H1 (cell line): ENCODE measurements around the gene KREMEN1. TPM values are rescaled to one million over a fixed set of nuclear protein-coding genes. Genes with fewer than 3 reads are reported as not detected.

Source experiments
- CTCF ChIA-PET: fragments of 300-600 bp; sonication (Branson Sonifier 250); formaldehyde crosslinking; loops from one replicate; lab custom pipeline; 2021; ENCODE audit not compliant: partially characterized antibody; lab: Charles Lee
- POLR2A ChIA-PET: fragments of 300-600 bp; sonication (Branson Sonifier 250); formaldehyde crosslinking; loops from one replicate; lab custom pipeline; 2021; ENCODE audit warnings: inconsistent platforms; ENCODE audit not compliant: partially characterized antibody; lab: Charles Lee
- DNase-seq, 2 experiments: peaks; one replicate each; pipeline versions ENCODE4 v3.0.0 to v3.0.0-alpha.2; 2010 to 2022; ENCODE audit warnings: low spot score in 2 of 2, low read depth in 1 of 2, mixed read lengths in 1 of 2
- FAIRE-seq: peaks from 2 replicates; lab custom pipeline; 2011; peaks lifted over from hg19 to GRCh38; lab: Jason Lieb, UNC
- H2AFZ ChIP-seq: 2 replicates; pipeline ENCODE4 v1.8.1; 2012; ENCODE audit warnings: low read length, inconsistent platforms
- H2AK5ac ChIP-seq: 2 replicates; pipeline ENCODE4 v1.6.1; 2013; ENCODE audit warnings: low read depth, low read length
- H2BK120ac ChIP-seq: replicated peaks from 2 replicates; pipeline ENCODE3; 2013; ENCODE audit warnings: low read depth, low read length, inconsistent platforms
- H2BK12ac ChIP-seq: 2 replicates; pipeline ENCODE4 v1.6.1; 2013; ENCODE audit warnings: low read depth, low read length
- H2BK15ac ChIP-seq: 2 replicates; pipeline ENCODE4 v1.6.1; 2013; ENCODE audit warnings: low read length
- H2BK20ac ChIP-seq: 2 replicates; pipeline ENCODE4 v1.6.1; 2013; ENCODE audit warnings: low read length
- H2BK5ac ChIP-seq: 2 replicates; pipeline ENCODE4 v1.6.1; 2013; ENCODE audit warnings: low read depth, low read length
- H3K14ac ChIP-seq: 2 replicates; pipeline ENCODE4 v1.6.1; 2013; ENCODE audit warnings: inconsistent platforms; ENCODE audit not compliant: insufficient read length
- H3K18ac ChIP-seq: 2 replicates; pipeline ENCODE4 v1.6.1; 2013; ENCODE audit warnings: low read length; ENCODE audit errors: extremely low read depth
- H3K23ac ChIP-seq: 2 replicates; pipeline ENCODE4 v1.6.1; 2013; ENCODE audit warnings: inconsistent platforms; ENCODE audit not compliant: insufficient read length
- H3K23me2 ChIP-seq: 2 replicates; pipeline ENCODE4 v1.6.1; 2013; ENCODE audit warnings: low read depth, low read length
- H3K27ac ChIP-seq: 2 replicates; pipeline ENCODE4 v1.6.1; 2011; ENCODE audit warnings: low read depth, low read length, inconsistent platforms
- H3K27me3 ChIP-seq, 4 experiments: replicated peaks in 1 of 4; 1 replicate in 1 of 4; 2 replicates in 3 of 4; pipeline versions ENCODE4 v1.6.1 to v1.8.1; 2011 to 2013; ENCODE audit warnings: low read length in 3 of 4, mild to moderate bottlenecking in 3 of 4, inconsistent platforms in 2 of 4, mixed read lengths in 2 of 4, moderate library complexity in 1 of 4; ENCODE audit not compliant: control insufficient read depth in 3 of 4, insufficient read depth in 3 of 4; ENCODE audit errors: extremely low read depth in 1 of 4
- H3K36me3 ChIP-seq, 4 experiments: 2 replicates each; pipeline versions ENCODE4 v1.6.1 to v1.8.1; 2011 to 2013; ENCODE audit warnings: mild to moderate bottlenecking in 4 of 4, low read length in 3 of 4, moderate library complexity in 2 of 4, control low read depth in 1 of 4, inconsistent platforms in 1 of 4; ENCODE audit not compliant: insufficient read depth in 4 of 4, control insufficient read depth in 2 of 4
- H3K4ac ChIP-seq: replicated peaks from 2 replicates; pipeline ENCODE3; 2013; ENCODE audit warnings: low read length, low read depth, mixed read lengths, inconsistent platforms; ENCODE audit not compliant: insufficient read length
- H3K4me1 ChIP-seq, 4 experiments: replicated peaks in 1 of 4; 1 replicate in 1 of 4; 2 replicates in 3 of 4; pipeline versions ENCODE4 v1.6.1 to v1.8.1; 2011 to 2013; ENCODE audit warnings: low read length in 3 of 4, inconsistent platforms in 2 of 4, mixed read lengths in 1 of 4; ENCODE audit not compliant: insufficient read depth in 4 of 4, control insufficient read depth in 3 of 4
- H3K4me2 ChIP-seq, 2 experiments: 2 replicates each; pipeline versions ENCODE4 v1.6.1 to v1.8.1; 2011 to 2013; ENCODE audit warnings: low read depth in 2 of 2, low read length in 2 of 2, control low read depth in 1 of 2, inconsistent platforms in 1 of 2, mild to moderate bottlenecking in 1 of 2; ENCODE audit not compliant: insufficient read depth in 1 of 2
- H3K4me3 ChIP-seq, 4 experiments: fragments of 200-600, 300-600 bp in 1 of 4; sonication (generic), shearing (Covaris generic), sonication (Bioruptor Twin) in 1 of 4; 2 replicates each; pipeline versions ENCODE4 v1.5.1 to v1.8.1; 2011 to 2016; ENCODE audit warnings: low read length in 4 of 4, low read depth in 3 of 4, control low read depth in 2 of 4, inconsistent platforms in 2 of 4, mild to moderate bottlenecking in 2 of 4, mixed read lengths in 1 of 4, moderate library complexity in 1 of 4; ENCODE audit not compliant: insufficient read depth in 2 of 4; ENCODE audit errors: extremely low read depth in 1 of 4
- H3K56ac ChIP-seq: replicated peaks from 2 replicates; pipeline ENCODE3; 2013; ENCODE audit warnings: low read depth, mild to moderate bottlenecking, mixed read lengths, low read length, inconsistent platforms; ENCODE audit not compliant: insufficient read length
- H3K79me1 ChIP-seq: 2 replicates; pipeline ENCODE4 v1.6.1; 2013; ENCODE audit warnings: low read depth, low read length, control low read depth
- H3K79me2 ChIP-seq, 2 experiments: 2 replicates each; pipeline versions ENCODE4 v1.6.1 to v1.8.1; 2012 to 2013; ENCODE audit warnings: low read length in 2 of 2, mild to moderate bottlenecking in 2 of 2, inconsistent platforms in 1 of 2; ENCODE audit not compliant: insufficient read depth in 2 of 2, control insufficient read depth in 1 of 2
- H3K9ac ChIP-seq, 4 experiments: replicated peaks in 1 of 4; 1 replicate in 1 of 4; 2 replicates in 3 of 4; pipeline versions ENCODE4 v1.6.1 to v1.8.1; 2011 to 2013; ENCODE audit warnings: low read depth in 3 of 4, low read length in 3 of 4, control low read depth in 2 of 4, mild to moderate bottlenecking in 2 of 4, moderate library complexity in 2 of 4, inconsistent platforms in 1 of 4; ENCODE audit errors: extremely low read depth in 1 of 4
- H3K9me3 ChIP-seq, 2 experiments: 2 replicates each; pipeline versions ENCODE4 v1.6.1 to v1.8.1; 2012 to 2013; ENCODE audit warnings: mild to moderate bottlenecking in 2 of 2, moderate library complexity in 2 of 2, control low read depth in 1 of 2, inconsistent platforms in 1 of 2, low read depth in 1 of 2, low read length in 1 of 2, mixed read lengths in 1 of 2; ENCODE audit not compliant: insufficient read depth in 2 of 2
- H4K20me1 ChIP-seq, 2 experiments: replicated peaks in 1 of 2; 2 replicates each; pipeline versions ENCODE3 to v1.8.1; 2011 to 2013; ENCODE audit warnings: inconsistent platforms in 2 of 2, low read length in 2 of 2, mild to moderate bottlenecking in 1 of 2; ENCODE audit not compliant: insufficient read depth in 2 of 2, control insufficient read depth in 1 of 2
- H4K5ac ChIP-seq: 2 replicates; pipeline ENCODE4 v1.6.1; 2013; ENCODE audit warnings: low read length, low read depth, mixed read lengths, inconsistent platforms; ENCODE audit not compliant: insufficient read length
- H4K8ac ChIP-seq: 2 replicates; pipeline ENCODE4 v1.8.0; 2013; ENCODE audit warnings: mild to moderate bottlenecking, moderate library complexity, low read length, inconsistent platforms; ENCODE audit not compliant: insufficient read depth; ENCODE audit errors: extremely low read depth
- H4K91ac ChIP-seq: replicated peaks from 2 replicates; pipeline ENCODE3; 2013; ENCODE audit warnings: low read length, mixed read lengths, inconsistent platforms; ENCODE audit not compliant: insufficient read length
- ASH2L ChIP-seq: fragments of 200-600, 300-600 bp; sonication (generic); IDR thresholded peaks from one replicate; pipeline ENCODE4 v1.7.1; 2017; ENCODE audit warnings: low read length
- BACH1 ChIP-seq: IDR thresholded peaks from 2 replicates; pipeline ENCODE4 v1.6.1; 2012; ENCODE audit warnings: low read length, improper control_type of control experiment
- CEBPB ChIP-seq: IDR thresholded peaks from 2 replicates; pipeline ENCODE4 v1.6.1; 2012; ENCODE audit warnings: low read depth, low read length
- CHD2 ChIP-seq: IDR thresholded peaks from 2 replicates; pipeline ENCODE4 v1.6.1; 2012; ENCODE audit warnings: low read length, improper control_type of control experiment
- CREB1 ChIP-seq: IDR thresholded peaks from 2 replicates; pipeline ENCODE4 v1.6.1; 2012; ENCODE audit warnings: inconsistent platforms
- HDAC6 ChIP-seq: IDR thresholded peaks from one replicate; pipeline ENCODE4 v1.7.1; 2012; ENCODE audit warnings: low read depth, mild to moderate bottlenecking, inconsistent platforms, low read length, moderate library complexity
- JUN ChIP-seq: IDR thresholded peaks from 2 replicates; pipeline ENCODE4 v1.6.1; 2011; ENCODE audit warnings: low read depth, mild to moderate bottlenecking, improper control_type of control experiment, low read length
- JUND ChIP-seq: IDR thresholded peaks from 2 replicates; pipeline ENCODE4 v1.6.1; 2011; ENCODE audit warnings: mild to moderate bottlenecking, improper control_type of control experiment, low read length
- KDM4A ChIP-seq: IDR thresholded peaks from one replicate; pipeline ENCODE4 v1.7.1; 2012; ENCODE audit warnings: low read depth, mild to moderate bottlenecking, moderate library complexity, low read length, inconsistent platforms; ENCODE audit not compliant: severe bottlenecking
- MAFK ChIP-seq: IDR thresholded peaks from 2 replicates; pipeline ENCODE4 v1.6.1; 2012; ENCODE audit warnings: low read depth, mild to moderate bottlenecking, improper control_type of control experiment, low read length
- POLR2A ChIP-seq, 2 experiments: IDR thresholded peaks; 1 replicate in 1 of 2; 2 replicates in 1 of 2; pipeline ENCODE4 v1.6.1; 2011; ENCODE audit warnings: low read depth in 2 of 2, low read length in 2 of 2, mild to moderate bottlenecking in 2 of 2; ENCODE audit errors: control extremely low read depth in 1 of 2
- POU5F1 ChIP-seq: IDR thresholded peaks from 2 replicates; pipeline ENCODE4 v1.6.1; 2011; ENCODE audit warnings: low read depth, mild to moderate bottlenecking, low read length, moderate library complexity
- RAD21 ChIP-seq, 2 experiments: IDR thresholded peaks in 1 of 2; conservative IDR thresholded peaks in 1 of 2; 2 replicates each; pipeline ENCODE4 v1.6.1; 2011; ENCODE audit warnings: low read depth in 2 of 2, low read length in 2 of 2, improper control_type of control experiment in 1 of 2, inconsistent platforms in 1 of 2, mild to moderate bottlenecking in 1 of 2, moderate library complexity in 1 of 2
- TAF1 ChIP-seq: IDR thresholded peaks from 2 replicates; pipeline ENCODE4 v1.6.1; 2011; ENCODE audit warnings: mild to moderate bottlenecking, low read depth, low read length
- TBP ChIP-seq: IDR thresholded peaks from 2 replicates; pipeline ENCODE4 v1.6.1; 2011; ENCODE audit warnings: low read depth, low read length, improper control_type of control experiment
- WGBS, 2 experiments: shearing (Covaris generic) in 1 of 2; methylation state at CpG; one replicate each; pipeline versions ENCODE4 v1.1.6 to v1.1.7; 2013 to 2015; ENCODE audit warnings: low lambda C conversion rate in 2 of 2, mixed read lengths in 2 of 2, inconsistent platforms in 1 of 2, low coverage in 1 of 2, missing lambda C conversion rate in 1 of 2; ENCODE audit not compliant: insufficient replicate concordance in 2 of 2, insufficient coverage in 1 of 2, insufficient read length in 1 of 2; ENCODE audit errors: extremely low coverage in 1 of 2, missing lambda C conversion rate in 1 of 2; 5-methylcytosine and 5-hydroxymethylcytosine counted together
- polyA plus RNA-seq, 7 experiments: library from polyadenylated mRNA; depleted of rRNA in 3 of 7; stranded (reverse) in 5 of 7; unstranded in 2 of 7; fragments of >200 nt in 5 of 7; fragments of 200-250 nt in 2 of 7; gene quantifications; 1 replicate in 5 of 7; 2 replicates in 1 of 7; 4 replicates in 1 of 7; pipeline versions ENCODE4 v1.2.1 to v1.2.3, GENCODE V29; 2011 to 2013; ENCODE audit warnings: missing spikeins in 2 of 7, mixed read lengths in 2 of 7
- total RNA-seq: library from RNA; stranded (reverse); fragmentation: NEBNext Ultra II Directional; extraction: Animal tissue kit (Norgen Biotek cat#: 25700); gene quantifications from 2 replicates; pipeline ENCODE4 v1.2.1, GENCODE V29; 2021
- TF ChIP-seq, protein P1 (sequence below): IDR thresholded peaks from 2 replicates; pipeline ENCODE4 v1.6.1; 2012; ENCODE audit warnings: inconsistent platforms

The KREMEN1 gene
- total and polyA plus RNA-seq, 2 of the 8 experiments (the other 6 are each of a cell fraction or from before 2014, with no cell fraction given), result 2.1 to 3.2 TPM

DNA sequence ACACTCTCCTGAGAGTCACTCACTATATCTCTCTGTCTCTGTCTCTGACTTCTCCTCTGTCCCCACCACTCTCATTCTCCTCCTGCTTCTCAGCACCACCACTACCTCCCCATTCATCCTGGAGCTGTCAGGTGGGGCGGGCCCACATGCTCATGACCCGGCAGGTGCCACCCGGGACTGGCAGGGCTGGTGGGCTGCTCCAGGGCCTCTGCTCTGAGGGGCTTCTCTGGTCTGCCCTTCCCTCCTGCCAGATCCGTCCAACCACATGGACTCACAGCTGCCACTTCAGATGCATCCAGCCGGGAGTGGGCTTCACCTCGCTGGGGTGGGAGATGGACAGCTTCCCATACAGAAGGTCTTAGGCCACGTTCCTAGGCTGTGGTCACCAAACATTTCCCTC lies 128.1 kb downstream of the KREMEN1 start:
- Histone ChIP-seq H3K23ac (no peak overlapping the region), H3K4me1 (peaks cover 0 to 9% (median 4%) of the 10 kb centered on the region in 4 experiments; a peak in 5 of 7 replicates), H2BK12ac (no peak overlapping the region), H3K4me3 (no peak overlapping the region), H4K8ac (no peak overlapping the region; the same call in 1 of the 2 replicates), H3K14ac (no peak overlapping the region), H3K56ac (no peak overlapping the region), H3K79me2 (no peaks in the 10 kb centered on the region), H2BK15ac (no peak overlapping the region), H3K79me1 (no peaks in the 10 kb centered on the region), H3K18ac (no peak overlapping the region), H3K9ac (no peak overlapping the region), H3K9me3 (no peaks in the 10 kb centered on the region), H3K27ac (no peak overlapping the region), H2BK120ac (no peak overlapping the region), H2BK5ac (no peak overlapping the region), H3K36me3 (no peaks in the 10 kb centered on the region), H4K20me1 (no peaks in the 10 kb centered on the region), H2BK20ac (no peak overlapping the region), H4K5ac (no peak overlapping the region), H3K23me2 (no peaks in the 10 kb centered on the region; the same call in 1 of the 2 replicates), H3K27me3 (peaks cover 0 to 12% (median 3%) of the 10 kb centered on the region in 4 experiments; a peak in 5 of 7 replicates), H2AFZ (no peak overlapping the region), H2AK5ac (no peak overlapping the region), H3K4ac (no peak overlapping the region), H3K4me2 (no peak overlapping the region), H4K91ac (no peak overlapping the region)
- ChIA-PET CTCF (interaction anchor here (1.6 to 6.7 kb wide), 4 partner anchors 19 to 55 kb away, joined by 4 to 84 read pairs (median 34); no protein-coding TSS in a partner anchor), POLR2A (interaction anchor here (1.1 kb wide), 1 partner anchor 56 kb away, joined by 3 read pairs; no protein-coding TSS in a partner anchor)
- WGBS, 2 experiments, result 88% methylated on average over 7 of the region's 7 CpGs; no CpG with 5 or more reads in 1 of the 2 experiments
- DNase-seq, result no peak
- no peak for FAIRE-seq
- no peak for TF ChIP-seq POLR2A (IDR thresholded peaks at IDR 0.05; ENCODE audit: control extremely low read depth in 1 of 2, low read depth in 2 of 2, low read length in 2 of 2)
- TF ChIP-seq TAF1, result no peak
- no peak for TF ChIP-seq RAD21 (IDR thresholded peaks at IDR 0.05 in 1 of 2, conservative IDR thresholded peaks at IDR 0.05 in 1 of 2; ENCODE audit: low read depth in 2 of 2, low read length in 2 of 2)
- no peak for TF ChIP-seq HDAC6
- TF ChIP-seq, protein P1, sequence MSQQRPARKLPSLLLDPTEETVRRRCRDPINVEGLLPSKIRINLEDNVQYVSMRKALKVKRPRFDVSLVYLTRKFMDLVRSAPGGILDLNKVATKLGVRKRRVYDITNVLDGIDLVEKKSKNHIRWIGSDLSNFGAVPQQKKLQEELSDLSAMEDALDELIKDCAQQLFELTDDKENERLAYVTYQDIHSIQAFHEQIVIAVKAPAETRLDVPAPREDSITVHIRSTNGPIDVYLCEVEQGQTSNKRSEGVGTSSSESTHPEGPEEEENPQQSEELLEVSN, result no peak
- TF ChIP-seq POU5F1, result no peak
- no peak for TF ChIP-seq MAFK
- no peak for TF ChIP-seq ASH2L
- TF ChIP-seq KDM4A, result no peak
- no peak for TF ChIP-seq BACH1
- no peak for TF ChIP-seq JUND
- no peak for TF ChIP-seq CHD2
- no peak for TF ChIP-seq JUN
- TF ChIP-seq CREB1, result no peak
- no peak for TF ChIP-seq CEBPB
- TF ChIP-seq TBP, result no peak
